GM23338 (cell line): Measurements from ENCODE around the gene BNC2. TPM values are rescaled to one million over a fixed set of nuclear protein-coding genes. Genes with fewer than 3 reads are reported as not detected.

Source experiments
- ATAC-seq: fragments of 200-7000 bp; cut with Tn5 transposase; 3 replicates; pipeline ENCODE4 v1.9.1; 2020
- DNase-seq: peaks from one replicate; pipeline ENCODE4 v3.0.0-alpha.2; 2015; ENCODE audit warnings: low spot score
- H2AFZ ChIP-seq: fragments of 200-600 bp; sonication (generic); 2 replicates; pipeline ENCODE4 v1.8.0; 2016; ENCODE audit warnings: antibody characterized with exemption, mild to moderate bottlenecking, moderate library complexity
- H3F3A ChIP-seq: fragments of 200-600 bp; sonication (generic); replicated peaks from 2 replicates; pipeline ENCODE4 v1.8.0; 2017; ENCODE audit warnings: antibody characterized with exemption, mixed run types, low read depth
- H3K27ac ChIP-seq: fragments of 200-600 bp; sonication (generic); 2 replicates; pipeline ENCODE4 v1.6.1; 2016; ENCODE audit warnings: low read depth
- H3K27me3 ChIP-seq: fragments of 200-600 bp; sonication (generic); 2 replicates; pipeline ENCODE4 v1.8.0; 2016; ENCODE audit warnings: mild to moderate bottlenecking, mixed run types, moderate library complexity; ENCODE audit not compliant: insufficient read depth
- H3K36me3 ChIP-seq: fragments of 200-600 bp; sonication (generic); 2 replicates; pipeline ENCODE4 v1.8.0; 2016; ENCODE audit warnings: mild to moderate bottlenecking; ENCODE audit not compliant: insufficient read depth
- H3K4me1 ChIP-seq: fragments of 200-600 bp; sonication (generic); 2 replicates; pipeline ENCODE4 v1.8.0; 2016; ENCODE audit warnings: mild to moderate bottlenecking, moderate library complexity; ENCODE audit not compliant: insufficient read depth
- H3K4me2 ChIP-seq: fragments of 200-600 bp; sonication (generic); 2 replicates; pipeline ENCODE4 v1.7.1; 2017; ENCODE audit warnings: mixed run types
- H3K4me3 ChIP-seq: fragments of 200-600 bp; sonication (generic); 2 replicates; pipeline ENCODE4 v1.6.1; 2016; ENCODE audit warnings: mixed run types
- H3K79me2 ChIP-seq: fragments of 200-600 bp; sonication (generic); replicated peaks from 2 replicates; pipeline ENCODE4 v1.8.0; 2017; ENCODE audit warnings: mild to moderate bottlenecking; ENCODE audit not compliant: insufficient read depth
- H3K9me2 ChIP-seq: fragments of 200-600 bp; sonication (generic); 2 replicates; pipeline ENCODE4 v1.8.0; 2017; ENCODE audit not compliant: insufficient read depth
- H4K20me1 ChIP-seq: fragments of 200-600 bp; sonication (generic); replicated peaks from 2 replicates; pipeline ENCODE4 v1.8.0; 2017; ENCODE audit warnings: mild to moderate bottlenecking; ENCODE audit not compliant: insufficient read depth
- H3K27ac Mint-ChIP-seq: 2 replicates; pipeline ENCODE4 v1.8.0; 2020; ENCODE audit warnings: inconsistent platforms, mild to moderate bottlenecking, moderate library complexity, mixed read lengths
- H3K27me3 Mint-ChIP-seq: 3 replicates; pipeline ENCODE4 v1.8.0; 2022; ENCODE audit warnings: low read depth, mild to moderate bottlenecking, moderate library complexity, mixed read lengths, inconsistent platforms; ENCODE audit not compliant: insufficient read depth, poor library complexity
- H3K36me3 Mint-ChIP-seq: 3 replicates; pipeline ENCODE4 v1.8.0; 2021; ENCODE audit warnings: low read depth, mild to moderate bottlenecking, inconsistent platforms, moderate library complexity, mixed read lengths
- H3K4me1 Mint-ChIP-seq: 3 replicates; pipeline ENCODE4 v1.8.0; 2020; ENCODE audit warnings: mild to moderate bottlenecking, inconsistent platforms, mixed read lengths
- H3K4me3 Mint-ChIP-seq: 3 replicates; pipeline ENCODE4 v1.8.0; 2021; ENCODE audit warnings: moderate library complexity, mild to moderate bottlenecking, inconsistent platforms, mixed read lengths
- H3K9me3 Mint-ChIP-seq: 3 replicates; pipeline ENCODE4 v1.8.0; 2020; ENCODE audit warnings: moderate library complexity, mild to moderate bottlenecking, inconsistent platforms, mixed read lengths
- CREB1 ChIP-seq: fragments of 250-450 bp; sonication (Bioruptor Pico); IDR thresholded peaks from 2 replicates; pipeline ENCODE4 v1.5.0; 2020; ENCODE audit warnings: low read depth, mild to moderate bottlenecking, moderate library complexity
- CTCF ChIP-seq, 2 experiments: fragments of 200-600 bp in 1 of 2; sonication (generic) in 1 of 2; conservative IDR thresholded peaks; 2 replicates each; pipeline versions ENCODE4 v1.5.1 to v1.6.1; 2016 to 2017; ENCODE audit warnings: antibody characterized with exemption in 2 of 2, low read depth in 2 of 2, mild to moderate bottlenecking in 2 of 2, moderate library complexity in 1 of 2
- ETS1 ChIP-seq: IDR thresholded peaks from 2 replicates; pipeline ENCODE4 v1.6.1; 2016; ENCODE audit warnings: antibody characterized with exemption
- EZH2 ChIP-seq: fragments of 200-600 bp; sonication (generic); IDR thresholded peaks from one replicate; pipeline ENCODE4 v1.8.0; 2017; ENCODE audit warnings: antibody characterized with exemption, mild to moderate bottlenecking, low read depth; ENCODE audit not compliant: unreplicated experiment
- EZH2phosphoT487 ChIP-seq: fragments of 200-600 bp; sonication (generic); IDR thresholded peaks from one replicate; pipeline ENCODE4 v1.8.1; 2018; ENCODE audit warnings: antibody characterized with exemption; ENCODE audit not compliant: unreplicated experiment
- JUNB ChIP-seq: IDR thresholded peaks from one replicate; pipeline ENCODE4 v1.6.1; 2016; ENCODE audit warnings: antibody characterized with exemption; ENCODE audit not compliant: unreplicated experiment
- NANOG ChIP-seq: IDR thresholded peaks from 2 replicates; pipeline ENCODE4 v1.6.1; 2016; ENCODE audit warnings: antibody characterized with exemption, borderline replicate concordance
- POLR2AphosphoS5 ChIP-seq: IDR thresholded peaks from 2 replicates; pipeline ENCODE4 v1.6.1; 2016; ENCODE audit warnings: antibody characterized with exemption, low read depth
- REST ChIP-seq: IDR thresholded peaks from one replicate; pipeline ENCODE4 v1.6.1; 2018; ENCODE audit warnings: antibody characterized with exemption; ENCODE audit not compliant: unreplicated experiment
- STAT1 ChIP-seq: IDR thresholded peaks from one replicate; pipeline ENCODE4 v1.6.1; 2016; ENCODE audit warnings: antibody characterized with exemption; ENCODE audit not compliant: unreplicated experiment
- ZNF114 ChIP-seq: fragments of 250-450 bp; sonication (Bioruptor Pico); IDR thresholded peaks from 2 replicates; pipeline ENCODE4 v1.5.0; 2020; ENCODE audit warnings: mild to moderate bottlenecking, moderate library complexity
- ZNF331 ChIP-seq: fragments of 250-450 bp; sonication (Bioruptor Pico); IDR thresholded peaks from 2 replicates; pipeline ENCODE4 v1.5.0; 2020; ENCODE audit warnings: low read depth, mild to moderate bottlenecking, moderate library complexity
- ZNF462 ChIP-seq: fragments of 250-450 bp; sonication (Bioruptor Pico); IDR thresholded peaks from 2 replicates; pipeline ENCODE4 v1.5.0; 2020; ENCODE audit warnings: mild to moderate bottlenecking, moderate library complexity
- polyA plus RNA-seq: library from polyadenylated mRNA; unstranded; fragments of >200 nt; fragmentation: Nextera tagmentation; extraction: Ambion mirVana; gene quantifications from 2 replicates; pipeline ENCODE4 v1.2.1, GENCODE V29; 2016
- total RNA-seq: library from RNA; depleted of rRNA; stranded (reverse); fragments of >200 nt; shearing (Covaris generic); gene quantifications from 2 replicates; pipeline ENCODE4 v1.2.3, GENCODE V29; 2014

Gene BNC2
- total and polyA plus RNA-seq, 2 experiments from 2014 or later = 12.7 to 13.2 TPM

GRCh38 chr9:16427873-16428427, 442.5 kb downstream of the BNC2 start:
- H3K4me1 Mint-ChIP-seq = peaks cover 31% of the 10 kb centered on the region
- no peaks in the 10 kb centered on the region for H3K27me3 Mint-ChIP-seq
- no peaks in the 10 kb centered on the region for H4K20me1 ChIP-seq
- H3K36me3 Mint-ChIP-seq = no peaks in the 10 kb centered on the region
- H3K27ac Mint-ChIP-seq = no peak overlapping the region
- no peaks in the 10 kb centered on the region for H3K79me2 ChIP-seq
- no peak for TF ChIP-seq REST
- no peak for TF ChIP-seq NANOG
- no peak for TF ChIP-seq EZH2
- TF ChIP-seq JUNB = no peak
- no peak for TF ChIP-seq STAT1
- no peak for TF ChIP-seq CTCF (conservative IDR thresholded peaks at IDR 0.05; ENCODE audit: low read depth in 2 of 2)
- TF ChIP-seq POLR2AphosphoS5 = no peak
- no peak for TF ChIP-seq ZNF114 (CRISPR knock-in tag)
- no peak for TF ChIP-seq ZNF462 (CRISPR knock-in tag)
- TF ChIP-seq CREB1 = no peak
- no peak for TF ChIP-seq ETS1
- no peak for TF ChIP-seq EZH2phosphoT487
- TF ChIP-seq ZNF331 = no peak
- H3K36me3 ChIP-seq = no peaks in the 10 kb centered on the region
- no peak overlapping the region for H2AFZ ChIP-seq
- H3K4me1 ChIP-seq = peaks cover 30% of the 10 kb centered on the region
- ATAC-seq (no peak), DNase-seq (no peak)
- no peak overlapping the region for H3K4me3 Mint-ChIP-seq
- no peaks in the 10 kb centered on the region for H3K9me2 ChIP-seq
- no peak overlapping the region for H3K4me3 ChIP-seq
- no peaks in the 10 kb centered on the region for H3K27me3 ChIP-seq
- no peak overlapping the region for H3K4me2 ChIP-seq
- H3K27ac ChIP-seq = no peak overlapping the region
- no peaks in the 10 kb centered on the region for H3K9me3 Mint-ChIP-seq
- no peaks in the 10 kb centered on the region for H3F3A ChIP-seq
